ENCODE measurements around the gene GPATCH2. TPM values are rescaled to one million over a fixed set of nuclear protein-coding genes. Genes with fewer than 3 reads are reported as not detected.
A peak's percentile ranks its signal among the peaks of the same experiment; 100 is the strongest.

Gene GPATCH2
- total RNA-seq, 1 experiment from 2014 or later, result 34.5 TPM

- ChIA-PET CTCF (interaction anchor here (0.6 kb wide), 1 partner anchor 65 kb away, joined by 5 read pairs; no protein-coding TSS in a partner anchor), POLR2A (no interaction called here)
- Mint-ChIP-seq H3K27ac (ENCODE audit: low read depth, unreplicated experiment) (no peak overlapping the region), H3K4me3 (ENCODE audit: unreplicated experiment) (no peak overlapping the region), H3K9me3 (ENCODE audit: unreplicated experiment) (no peaks in the 10 kb centered on the region), H3K4me1 (ENCODE audit: insufficient read depth, unreplicated experiment) (no peaks in the 10 kb centered on the region), H3K36me3 (ENCODE audit: insufficient read depth, unreplicated experiment) (peaks cover 1% of the 10 kb centered on the region), H3K27me3 (ENCODE audit: insufficient read depth, unreplicated experiment) (no peaks in the 10 kb centered on the region)
- DNase-seq (ENCODE audit: unreplicated experiment), result no peak
- TF ChIP-seq, protein P1, sequence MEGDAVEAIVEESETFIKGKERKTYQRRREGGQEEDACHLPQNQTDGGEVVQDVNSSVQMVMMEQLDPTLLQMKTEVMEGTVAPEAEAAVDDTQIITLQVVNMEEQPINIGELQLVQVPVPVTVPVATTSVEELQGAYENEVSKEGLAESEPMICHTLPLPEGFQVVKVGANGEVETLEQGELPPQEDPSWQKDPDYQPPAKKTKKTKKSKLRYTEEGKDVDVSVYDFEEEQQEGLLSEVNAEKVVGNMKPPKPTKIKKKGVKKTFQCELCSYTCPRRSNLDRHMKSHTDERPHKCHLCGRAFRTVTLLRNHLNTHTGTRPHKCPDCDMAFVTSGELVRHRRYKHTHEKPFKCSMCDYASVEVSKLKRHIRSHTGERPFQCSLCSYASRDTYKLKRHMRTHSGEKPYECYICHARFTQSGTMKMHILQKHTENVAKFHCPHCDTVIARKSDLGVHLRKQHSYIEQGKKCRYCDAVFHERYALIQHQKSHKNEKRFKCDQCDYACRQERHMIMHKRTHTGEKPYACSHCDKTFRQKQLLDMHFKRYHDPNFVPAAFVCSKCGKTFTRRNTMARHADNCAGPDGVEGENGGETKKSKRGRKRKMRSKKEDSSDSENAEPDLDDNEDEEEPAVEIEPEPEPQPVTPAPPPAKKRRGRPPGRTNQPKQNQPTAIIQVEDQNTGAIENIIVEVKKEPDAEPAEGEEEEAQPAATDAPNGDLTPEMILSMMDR (IDR thresholded peaks at IDR 0.05; ENCODE audit: unreplicated experiment), result no peak
- intact Hi-C loops (cut with micrococcal nuclease), result no loop called here
- BruUV-seq (replicated peaks), result no TSS peak
These were observed 205.5 kb downstream of the GPATCH2 start for GRCh38 chr1:217425422-217425821.

GRCh38 chr1:217419194-217419551, 211.7 kb downstream of the GPATCH2 start:
- H3K9me3 Mint-ChIP-seq (ENCODE audit: unreplicated experiment), result peaks cover 6% of the 10 kb centered on the region
- intact Hi-C loops (cut with micrococcal nuclease), result no loop called here
- DNase-seq (ENCODE audit: unreplicated experiment), result no peak
- TF ChIP-seq, protein P1 (IDR thresholded peaks at IDR 0.05; ENCODE audit: unreplicated experiment), result no peak
- H3K27ac Mint-ChIP-seq (ENCODE audit: low read depth, unreplicated experiment), result no peak overlapping the region
- no peaks in the 10 kb centered on the region for H3K27me3 Mint-ChIP-seq (ENCODE audit: insufficient read depth, unreplicated experiment)
- BruUV-seq (replicated peaks), result no TSS peak
- ChIA-PET CTCF (interaction anchor here (0.7 to 1.2 kb wide), 5 partner anchors 26 to 337 kb away, joined by 3 read pairs; no protein-coding TSS in a partner anchor), POLR2A (interaction anchor here (1.0 kb wide), 1 partner anchor 13 kb away, joined by 4 read pairs; no protein-coding TSS in a partner anchor)
- H3K4me1 Mint-ChIP-seq (ENCODE audit: insufficient read depth, unreplicated experiment), result peaks cover 6% of the 10 kb centered on the region
- no peaks in the 10 kb centered on the region for H3K36me3 Mint-ChIP-seq (ENCODE audit: insufficient read depth, unreplicated experiment)
- H3K4me3 Mint-ChIP-seq (ENCODE audit: unreplicated experiment), result no peak overlapping the region

GRCh38 chr1:217418269-217419193, 212.4 kb downstream of the GPATCH2 start:
- DNase-seq (ENCODE audit: unreplicated experiment), result no peak
- Mint-ChIP-seq H3K36me3 (ENCODE audit: insufficient read depth, unreplicated experiment) (no peaks in the 10 kb centered on the region), H3K4me1 (ENCODE audit: insufficient read depth, unreplicated experiment) (peaks cover 6% of the 10 kb centered on the region), H3K4me3 (ENCODE audit: unreplicated experiment) (no peak overlapping the region), H3K9me3 (ENCODE audit: unreplicated experiment) (peaks cover 6% of the 10 kb centered on the region), H3K27ac (ENCODE audit: low read depth, unreplicated experiment) (no peak overlapping the region), H3K27me3 (ENCODE audit: insufficient read depth, unreplicated experiment) (no peaks in the 10 kb centered on the region)
- intact Hi-C loops (cut with micrococcal nuclease), result no loop called here
- BruUV-seq (replicated peaks), result no TSS peak
- TF ChIP-seq, protein P1 (IDR thresholded peaks at IDR 0.05; ENCODE audit: unreplicated experiment), result no peak
- ChIA-PET POLR2A (interaction anchor here (1.0 kb wide), 2 partner anchors 12 to 22 kb away, joined by 3 to 4 read pairs; no protein-coding TSS in a partner anchor), CTCF (interaction anchor here (0.6 to 1.2 kb wide), 8 partner anchors 9 to 338 kb away, joined by 3 to 5 read pairs (median 3); no protein-coding TSS in a partner anchor)

DNA sequence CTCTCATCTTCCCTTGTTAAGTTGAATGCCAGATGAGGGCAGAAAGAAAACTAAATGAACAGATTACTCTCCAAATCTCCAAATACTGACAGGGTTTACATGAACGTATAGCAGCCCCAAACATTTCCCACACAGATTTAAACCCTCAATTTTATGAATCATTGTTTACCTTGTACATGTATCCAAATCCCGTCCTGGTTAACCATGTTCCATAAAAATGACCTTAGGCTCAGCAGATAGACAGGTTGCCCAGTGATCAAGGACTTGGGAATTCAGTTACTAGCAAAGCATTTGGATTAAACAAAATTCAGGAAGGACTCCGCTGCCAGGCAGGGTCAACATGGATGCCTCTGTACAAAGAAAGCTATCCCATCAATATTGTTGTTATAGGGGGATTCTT, 213.5 kb downstream of the GPATCH2 start:
- intact Hi-C loops (cut with micrococcal nuclease), result no loop called here
- H3K27ac Mint-ChIP-seq (ENCODE audit: low read depth, unreplicated experiment), result no peak overlapping the region
- peaks cover 6% of the 10 kb centered on the region for H3K4me1 Mint-ChIP-seq (ENCODE audit: insufficient read depth, unreplicated experiment)
- ChIA-PET POLR2A (interaction anchor here (0.8 kb wide), 1 partner anchor 32 kb away, joined by 3 read pairs; no protein-coding TSS in a partner anchor), CTCF (interaction anchor here (0.6 to 1.1 kb wide), 2 partner anchors 8 to 1336 kb away, joined by 3 to 4 read pairs; no protein-coding TSS in a partner anchor)
- peak; percentile 28 for DNase-seq (ENCODE audit: unreplicated experiment)
- H3K9me3 Mint-ChIP-seq (ENCODE audit: unreplicated experiment), result peaks cover 6% of the 10 kb centered on the region
- no TSS peak for BruUV-seq (replicated peaks)
- TF ChIP-seq, protein P1 (IDR thresholded peaks at IDR 0.05; ENCODE audit: unreplicated experiment), result no peak
- H3K4me3 Mint-ChIP-seq (ENCODE audit: unreplicated experiment), result no peak overlapping the region
- no peaks in the 10 kb centered on the region for H3K36me3 Mint-ChIP-seq (ENCODE audit: insufficient read depth, unreplicated experiment)
- no peaks in the 10 kb centered on the region for H3K27me3 Mint-ChIP-seq (ENCODE audit: insufficient read depth, unreplicated experiment)
